ENCODE results near the gene GRM4.

The GRM4 gene

DNA sequence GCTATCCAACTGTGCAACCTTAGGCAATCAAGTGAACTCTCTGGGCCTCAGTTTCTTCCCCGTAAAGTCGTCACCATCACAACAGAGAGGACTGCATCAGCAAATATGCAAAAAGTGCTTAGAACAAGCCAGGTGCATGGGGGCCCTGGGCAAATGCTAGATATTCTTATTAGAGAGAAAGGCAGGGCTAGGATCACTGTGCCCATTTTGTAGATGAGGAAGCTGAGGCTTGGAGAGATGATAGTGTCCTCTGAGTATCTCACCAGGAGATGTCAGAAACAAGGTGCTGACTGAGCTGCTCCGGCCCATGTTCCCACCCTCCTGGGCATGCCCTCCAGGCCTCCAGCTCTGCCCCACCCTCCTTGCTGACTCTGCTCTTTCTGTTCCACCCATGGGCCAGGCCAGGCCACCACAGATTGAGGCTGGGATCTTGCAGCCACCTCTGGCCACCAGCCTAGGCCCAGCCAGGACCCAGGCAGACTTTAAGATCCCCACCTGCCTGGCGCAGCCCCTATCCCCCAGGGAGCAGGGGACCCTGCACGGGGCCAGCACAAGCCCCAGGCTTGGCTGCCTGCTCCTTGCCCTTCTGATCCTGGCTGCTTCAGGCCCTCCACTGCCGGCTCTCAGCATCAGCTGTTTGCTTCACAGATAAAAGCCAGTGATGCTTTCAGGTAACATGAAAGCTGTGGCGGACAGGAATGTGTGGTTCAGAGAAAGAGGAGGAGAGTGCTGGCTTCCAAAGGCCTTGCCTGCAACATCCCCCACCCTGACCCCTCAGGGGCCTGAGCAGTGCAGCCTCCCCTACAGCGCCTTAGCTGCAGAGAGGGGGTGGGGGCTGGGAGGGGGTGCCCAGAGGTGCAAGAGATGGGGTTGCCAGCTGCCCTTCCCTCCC lies 47.6 kb downstream of the GRM4 start:
- no peak for DNase-seq (ENCODE audit: low read depth, low spot score)
- TF ChIP-seq ZNF274 (IDR thresholded peaks at IDR 0.05; ENCODE audit: low read depth, low read length) (no peak), SUZ12 (IDR thresholded peaks at IDR 0.05; ENCODE audit: extremely low read depth, insufficient read depth, insufficient read length) (no peak), YY1 (IDR thresholded peaks at IDR 0.05; ENCODE audit: insufficient read depth, insufficient read length) (no peak)
- H3K27me3 ChIP-seq (ENCODE audit: insufficient read depth, insufficient read length) = no peaks in the 10 kb centered on the region
- H3K4me1 ChIP-seq (ENCODE audit: insufficient read depth, insufficient read length) = peaks cover 31% of the 10 kb centered on the region
- H3K9me3 ChIP-seq (ENCODE audit: insufficient read depth, low read length) = no peaks in the 10 kb centered on the region
- no peak overlapping the region for H3K4me3 ChIP-seq (ENCODE audit: insufficient read length, low read depth)
- H3K9ac ChIP-seq (ENCODE audit: insufficient read length, low read depth) = peak overlapping the region; percentile 33
- H3K36me3 ChIP-seq (ENCODE audit: insufficient read depth, insufficient read length, low read length) = no peaks in the 10 kb centered on the region

- TF ChIP-seq YY1 (IDR thresholded peaks at IDR 0.05; ENCODE audit: insufficient read depth, insufficient read length) (no peak), ZNF274 (IDR thresholded peaks at IDR 0.05; ENCODE audit: low read depth, low read length) (no peak), SUZ12 (IDR thresholded peaks at IDR 0.05; ENCODE audit: extremely low read depth, insufficient read depth, insufficient read length) (no peak)
- no peak overlapping the region for H3K4me3 ChIP-seq (ENCODE audit: insufficient read length, low read depth)
- peaks cover 36% of the 10 kb centered on the region for H3K4me1 ChIP-seq (ENCODE audit: insufficient read depth, insufficient read length)
- no peak overlapping the region for H3K9ac ChIP-seq (ENCODE audit: insufficient read length, low read depth)
- no peaks in the 10 kb centered on the region for H3K9me3 ChIP-seq (ENCODE audit: insufficient read depth, low read length)
- H3K27me3 ChIP-seq (ENCODE audit: insufficient read depth, insufficient read length) = no peaks in the 10 kb centered on the region
- H3K36me3 ChIP-seq (ENCODE audit: insufficient read depth, insufficient read length, low read length) = no peaks in the 10 kb centered on the region
- no peak for DNase-seq (ENCODE audit: low read depth, low spot score)
These were observed 49.1 kb downstream of the GRM4 start for GRCh38 chr6:34096814-34097213.

DNA sequence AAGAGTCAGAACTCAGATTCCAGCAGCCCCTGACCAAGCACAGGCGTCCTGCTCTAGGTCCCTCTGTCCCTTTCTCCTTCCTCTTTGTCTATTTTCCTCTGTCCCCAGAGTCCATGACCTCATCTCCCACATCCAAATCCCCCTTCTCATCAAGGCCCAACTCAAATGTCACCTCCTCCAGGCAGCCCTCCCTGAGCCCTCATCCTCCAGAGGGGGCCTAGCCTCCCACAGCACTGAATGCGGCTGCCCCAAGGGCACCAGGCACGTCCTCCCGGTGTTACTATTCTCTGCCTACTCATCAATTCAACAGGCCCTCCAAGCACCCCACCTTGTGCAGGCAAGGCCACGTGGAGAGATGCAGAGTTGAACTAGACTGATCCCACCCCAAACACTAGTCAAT lies 49.7 kb downstream of the GRM4 start:
- DNase-seq (ENCODE audit: low read depth, low spot score) = no peak
- Histone ChIP-seq H3K27me3 (ENCODE audit: insufficient read depth, insufficient read length) (no peaks in the 10 kb centered on the region), H3K4me1 (ENCODE audit: insufficient read depth, insufficient read length) (peaks cover 39% of the 10 kb centered on the region), H3K36me3 (ENCODE audit: insufficient read depth, insufficient read length, low read length) (no peaks in the 10 kb centered on the region), H3K9ac (ENCODE audit: insufficient read length, low read depth) (peak overlapping the region; percentile 44), H3K9me3 (ENCODE audit: insufficient read depth, low read length) (no peaks in the 10 kb centered on the region), H3K4me3 (ENCODE audit: insufficient read length, low read depth) (no peak overlapping the region)
- no peak for TF ChIP-seq SUZ12 (IDR thresholded peaks at IDR 0.05; ENCODE audit: extremely low read depth, insufficient read depth, insufficient read length)
- no peak for TF ChIP-seq ZNF274 (IDR thresholded peaks at IDR 0.05; ENCODE audit: low read depth, low read length)
- no peak for TF ChIP-seq YY1 (IDR thresholded peaks at IDR 0.05; ENCODE audit: insufficient read depth, insufficient read length)

DNA sequence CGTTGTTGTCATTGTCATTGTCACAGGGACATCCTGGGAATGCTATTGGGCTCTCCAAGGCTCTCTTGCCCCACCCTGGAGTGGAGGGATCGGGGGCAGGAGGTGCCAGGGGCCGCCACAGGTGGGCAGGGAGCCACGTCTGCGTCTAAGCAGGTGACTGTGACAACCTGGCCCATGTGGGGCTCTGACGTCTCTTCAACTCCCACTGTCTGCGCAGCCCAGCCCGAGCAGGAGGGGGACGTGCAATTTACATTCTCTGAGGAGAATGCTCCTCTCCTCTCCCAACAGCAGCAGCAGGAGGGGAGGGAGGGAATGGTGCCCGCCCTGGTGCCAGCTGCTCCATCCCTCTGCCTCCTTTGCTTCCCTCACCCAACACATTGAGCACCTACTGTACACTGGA lies 50.1 kb downstream of the GRM4 start:
- Histone ChIP-seq H3K27me3 (ENCODE audit: insufficient read depth, insufficient read length) (no peaks in the 10 kb centered on the region), H3K36me3 (ENCODE audit: insufficient read depth, insufficient read length, low read length) (no peaks in the 10 kb centered on the region), H3K9ac (ENCODE audit: insufficient read length, low read depth) (peak overlapping the region; percentile 44), H3K4me3 (ENCODE audit: insufficient read length, low read depth) (no peak overlapping the region), H3K9me3 (ENCODE audit: insufficient read depth, low read length) (no peaks in the 10 kb centered on the region), H3K4me1 (ENCODE audit: insufficient read depth, insufficient read length) (peaks cover 39% of the 10 kb centered on the region)
- no peak for TF ChIP-seq ZNF274 (IDR thresholded peaks at IDR 0.05; ENCODE audit: low read depth, low read length)
- TF ChIP-seq YY1 (IDR thresholded peaks at IDR 0.05; ENCODE audit: insufficient read depth, insufficient read length) = no peak
- no peak for TF ChIP-seq SUZ12 (IDR thresholded peaks at IDR 0.05; ENCODE audit: extremely low read depth, insufficient read depth, insufficient read length)
- DNase-seq (ENCODE audit: low read depth, low spot score) = no peak

DNA sequence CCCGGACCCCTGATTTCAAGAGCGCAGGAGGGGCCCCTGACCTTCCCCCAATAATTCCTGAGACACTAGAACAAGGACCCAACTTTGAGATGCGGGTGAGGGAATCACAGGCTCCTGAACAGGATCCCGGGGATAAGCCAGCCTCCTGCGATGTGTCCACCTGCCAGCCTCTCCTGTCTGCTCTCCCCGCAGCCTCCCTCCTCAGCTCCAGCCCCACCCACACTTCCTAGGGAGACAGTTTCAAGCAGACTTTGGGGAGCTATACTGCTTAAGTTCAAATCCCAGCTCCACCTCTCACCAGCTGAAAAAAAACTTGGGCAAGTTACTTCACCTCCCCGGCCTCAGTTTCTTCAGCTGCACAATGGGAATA lies 50.8 kb downstream of the GRM4 start:
- Histone ChIP-seq H3K4me1 (ENCODE audit: insufficient read depth, insufficient read length) (peaks cover 39% of the 10 kb centered on the region), H3K9ac (ENCODE audit: insufficient read length, low read depth) (peak overlapping the region; percentile 32), H3K4me3 (ENCODE audit: insufficient read length, low read depth) (no peak overlapping the region), H3K27me3 (ENCODE audit: insufficient read depth, insufficient read length) (no peaks in the 10 kb centered on the region), H3K36me3 (ENCODE audit: insufficient read depth, insufficient read length, low read length) (no peaks in the 10 kb centered on the region), H3K9me3 (ENCODE audit: insufficient read depth, low read length) (no peaks in the 10 kb centered on the region)
- DNase-seq (ENCODE audit: low read depth, low spot score) = no peak
- no peak for TF ChIP-seq ZNF274 (IDR thresholded peaks at IDR 0.05; ENCODE audit: low read depth, low read length)
- TF ChIP-seq YY1 (IDR thresholded peaks at IDR 0.05; ENCODE audit: insufficient read depth, insufficient read length) = no peak
- TF ChIP-seq SUZ12 (IDR thresholded peaks at IDR 0.05; ENCODE audit: extremely low read depth, insufficient read depth, insufficient read length) = no peak

GRCh38 chr6:34094474-34095135 lies 51.3 kb downstream of the GRM4 start:
- Histone ChIP-seq H3K27me3 (ENCODE audit: insufficient read depth, insufficient read length) (no peaks in the 10 kb centered on the region), H3K4me3 (ENCODE audit: insufficient read length, low read depth) (no peak overlapping the region), H3K4me1 (ENCODE audit: insufficient read depth, insufficient read length) (peaks cover 39% of the 10 kb centered on the region), H3K9ac (ENCODE audit: insufficient read length, low read depth) (peak overlapping the region; percentile 32), H3K36me3 (ENCODE audit: insufficient read depth, insufficient read length, low read length) (no peaks in the 10 kb centered on the region), H3K9me3 (ENCODE audit: insufficient read depth, low read length) (no peaks in the 10 kb centered on the region)
- no peak for TF ChIP-seq ZNF274 (IDR thresholded peaks at IDR 0.05; ENCODE audit: low read depth, low read length)
- no peak for TF ChIP-seq YY1 (IDR thresholded peaks at IDR 0.05; ENCODE audit: insufficient read depth, insufficient read length)
- TF ChIP-seq SUZ12 (IDR thresholded peaks at IDR 0.05; ENCODE audit: extremely low read depth, insufficient read depth, insufficient read length) = no peak
- DNase-seq (ENCODE audit: low read depth, low spot score) = no peak

- H3K4me1 ChIP-seq (ENCODE audit: insufficient read depth, insufficient read length) = peaks cover 36% of the 10 kb centered on the region
- no peak for DNase-seq (ENCODE audit: low read depth, low spot score)
- TF ChIP-seq SUZ12 (IDR thresholded peaks at IDR 0.05; ENCODE audit: extremely low read depth, insufficient read depth, insufficient read length) (no peak), YY1 (IDR thresholded peaks at IDR 0.05; ENCODE audit: insufficient read depth, insufficient read length) (no peak), ZNF274 (IDR thresholded peaks at IDR 0.05; ENCODE audit: low read depth, low read length) (no peak)
- H3K36me3 ChIP-seq (ENCODE audit: insufficient read depth, insufficient read length, low read length) = no peaks in the 10 kb centered on the region
- H3K9me3 ChIP-seq (ENCODE audit: insufficient read depth, low read length) = no peaks in the 10 kb centered on the region
- no peak overlapping the region for H3K9ac ChIP-seq (ENCODE audit: insufficient read length, low read depth)
- no peak overlapping the region for H3K4me3 ChIP-seq (ENCODE audit: insufficient read length, low read depth)
- H3K27me3 ChIP-seq (ENCODE audit: insufficient read depth, insufficient read length) = no peaks in the 10 kb centered on the region
These were observed 51.9 kb downstream of the GRM4 start for GRCh38 chr6:34093854-34094430.
